Transverse colon (tissue), 4 donors: Measurements from ENCODE around the gene SCIN. TPM values are rescaled to one million over a fixed set of nuclear protein-coding genes. Genes with fewer than 3 reads are reported as not detected.
"Not testable (repeated sequence)": the region's sequence is repeated elsewhere in the genome, so short reads cannot be mapped to it uniquely, and the experiment has no call there.

Experiments
- DNase-seq: peaks from one replicate; pipeline ENCODE4 v3.0.0-alpha.2; 2019
- H3K27ac ChIP-seq, 4 donors: fragments of 200-600 bp; sonication (generic); 2 replicates each; pipeline ENCODE4 v1.5.1; 2016 to 2018; ENCODE audit warnings: inconsistent platforms in 4 of 4
- H3K27me3 ChIP-seq: fragments of 200-600 bp; sonication (generic); 2 replicates; pipeline ENCODE4 v1.5.1; 2017; ENCODE audit warnings: inconsistent platforms
- H3K36me3 ChIP-seq, 4 donors: fragments of 200-600 bp; sonication (generic); 2 replicates each; pipeline ENCODE4 v1.5.1; 2017 to 2019; ENCODE audit warnings: inconsistent platforms in 4 of 4
- H3K4me1 ChIP-seq, 4 donors: fragments of 200-600 bp; sonication (generic); 2 replicates each; pipeline ENCODE4 v1.5.1; 2017 to 2020; ENCODE audit warnings: inconsistent platforms in 4 of 4
- H3K4me3 ChIP-seq, 4 donors: fragments of 200-600 bp; sonication (generic); 1 replicate in 1 of 4; 2 replicates in 3 of 4; pipeline versions ENCODE4 v1.5.1 to v1.6.1; 2017 to 2019; ENCODE audit warnings: inconsistent platforms in 4 of 4
- H3K9me3 ChIP-seq, 2 donors: fragments of 200-600 bp; sonication (generic); 2 replicates each; pipeline ENCODE4 v1.5.1; 2017 to 2019; ENCODE audit warnings: inconsistent platforms in 2 of 2
- CTCF ChIP-seq, 5 experiments: fragments of 200-600 bp in 3 of 5; fragments of 450-650 bp in 2 of 5; sonication (generic) in 3 of 5; IDR thresholded peaks; 1 replicate in 2 of 5; 2 replicates in 3 of 5; pipeline ENCODE4 v1.5.1; 2016 to 2017; ENCODE audit warnings: antibody characterized with exemption in 5 of 5, inconsistent platforms in 3 of 5, mild to moderate bottlenecking in 2 of 5, moderate library complexity in 1 of 5
- EP300 ChIP-seq: sonication (generic); formaldehyde crosslinking; IDR thresholded peaks from one replicate; pipeline ENCODE4 v1.6.1; 2017; ENCODE audit warnings: antibody characterized with exemption, low read depth
- POLR2A ChIP-seq: fragments of 450-650 bp; IDR thresholded peaks from one replicate; pipeline ENCODE4 v1.6.1; 2016; ENCODE audit warnings: antibody characterized with exemption, mild to moderate bottlenecking, moderate library complexity
- POLR2AphosphoS5 ChIP-seq, 3 donors: sonication (generic); formaldehyde crosslinking; IDR thresholded peaks; one replicate each; pipeline ENCODE4 v1.6.1; 2016; ENCODE audit warnings: antibody characterized with exemption in 3 of 3
- WGBS, 2 donors: methylation state at CpG; one replicate each; pipeline ENCODE4 v1.1.5; 2018; ENCODE audit warnings: low coverage in 1 of 2; 5-methylcytosine and 5-hydroxymethylcytosine counted together
- in situ Hi-C, 4 donors: fragments of 200-750 bp; cut with MboI; loops; one replicate each; pipeline versions ENCODE4 v1.15.0 to v1.15.1; 2017; ENCODE audit warnings: low sequenced_read_pairs in 3 of 4, low pct_ligation_motif_present in 1 of 4, low pct_unique_long_range_greater_than_20kb in 1 of 4
- intact Hi-C: fragments of 100-400 bp; cut with DNase I; formaldehyde crosslinking; loops from one replicate; pipeline ENCODE4 v1.15.1; 2023; ENCODE audit warnings: low total_unique reads
- total RNA-seq, 4 donors: library from RNA; depleted of rRNA; stranded (reverse); fragments of >200 nt; gene quantifications; one replicate each; pipeline ENCODE4 v1.1.0, GENCODE V29; 2016

Gene SCIN
- total RNA-seq, 4 donors from 2014 or later = 62.3 to 125 (median 86.4) TPM

DNA sequence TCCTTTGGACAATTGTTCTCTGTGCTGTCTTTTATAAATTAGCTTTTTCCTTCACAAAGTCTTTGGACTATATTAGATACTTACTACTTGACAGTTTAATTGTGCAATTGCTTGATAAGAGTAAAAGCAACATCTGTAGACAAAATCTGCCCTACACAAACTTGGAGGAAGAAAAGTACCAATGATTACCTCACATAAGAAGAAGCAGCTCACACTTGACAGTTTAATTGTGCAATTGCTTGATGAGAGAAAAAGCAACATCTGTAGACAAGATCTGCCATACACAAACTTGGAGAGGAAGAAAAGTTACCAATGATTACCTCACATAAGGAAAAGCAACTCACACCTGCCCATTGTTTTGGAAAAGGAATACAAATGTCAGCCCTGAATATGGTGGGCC lies 17.1 kb upstream of the SCIN start:
- no peaks in the 10 kb centered on the region for H3K27me3 ChIP-seq
- intact Hi-C loops (no loop called here), in situ Hi-C loops (no loop called here)
- no peaks in the 10 kb centered on the region for H3K9me3 ChIP-seq
- no peaks in the 10 kb centered on the region for H3K36me3 ChIP-seq
- H3K4me1 ChIP-seq = no peaks in the 10 kb centered on the region
- TF ChIP-seq EP300 = no peak
- no peak for TF ChIP-seq POLR2AphosphoS5 (IDR thresholded peaks at IDR 0.05)
- no peak for TF ChIP-seq CTCF (IDR thresholded peaks at IDR 0.05)
- H3K27ac ChIP-seq = no peak overlapping the region
- no peak for DNase-seq
- no peak overlapping the region for H3K4me3 ChIP-seq

- TF ChIP-seq POLR2A = no peak
- in situ Hi-C loops (no loop called here), intact Hi-C loops (no loop called here)
- no peak overlapping the region for H3K4me3 ChIP-seq
- no peaks in the 10 kb centered on the region for H3K27me3 ChIP-seq
- no peaks in the 10 kb centered on the region for H3K9me3 ChIP-seq
- no peaks in the 10 kb centered on the region for H3K36me3 ChIP-seq
- no peak overlapping the region for H3K27ac ChIP-seq
- H3K4me1 ChIP-seq = no peaks in the 10 kb centered on the region
- WGBS, 2 donors = 16 to 41% methylated on average over 2 of the region's 2 CpGs
- DNase-seq = no peak
Measured at GRCh38 chr7:12554351-12554750, 16.2 kb upstream of the SCIN start.

GRCh38 chr7:12554872-12555271 lies 15.6 kb upstream of the SCIN start:
- TF ChIP-seq EP300 (no peak), CTCF (IDR thresholded peaks at IDR 0.05) (no peak), POLR2AphosphoS5 (IDR thresholded peaks at IDR 0.05) (no peak), POLR2A (no peak)
- WGBS, 2 donors = 77 to 85% methylated on average over 5 to 6 of the region's 6 CpGs
- in situ Hi-C loops = no loop called here

GRCh38 chr7:12555695-12556094 lies 14.8 kb upstream of the SCIN start:
- 92 to 97% methylated on average over 2 to 6 of the region's 6 CpGs for WGBS, 2 donors
- H3K27ac ChIP-seq, H3K27me3 ChIP-seq, H3K4me1 ChIP-seq, H3K9me3 ChIP-seq, intact Hi-C loops, H3K36me3 ChIP-seq, H3K4me3 ChIP-seq, DNase-seq, in situ Hi-C loops: not testable (repeated sequence)

More at GRCh38 chr7:12554872-12555271, 15.6 kb upstream of the SCIN start:
- intact Hi-C loops = no loop called here
- DNase-seq = no peak
- Histone ChIP-seq H3K4me1 (no peaks in the 10 kb centered on the region), H3K9me3 (no peaks in the 10 kb centered on the region), H3K36me3 (no peaks in the 10 kb centered on the region), H3K27ac (no peak overlapping the region), H3K27me3 (no peaks in the 10 kb centered on the region), H3K4me3 (no peak overlapping the region)

DNA sequence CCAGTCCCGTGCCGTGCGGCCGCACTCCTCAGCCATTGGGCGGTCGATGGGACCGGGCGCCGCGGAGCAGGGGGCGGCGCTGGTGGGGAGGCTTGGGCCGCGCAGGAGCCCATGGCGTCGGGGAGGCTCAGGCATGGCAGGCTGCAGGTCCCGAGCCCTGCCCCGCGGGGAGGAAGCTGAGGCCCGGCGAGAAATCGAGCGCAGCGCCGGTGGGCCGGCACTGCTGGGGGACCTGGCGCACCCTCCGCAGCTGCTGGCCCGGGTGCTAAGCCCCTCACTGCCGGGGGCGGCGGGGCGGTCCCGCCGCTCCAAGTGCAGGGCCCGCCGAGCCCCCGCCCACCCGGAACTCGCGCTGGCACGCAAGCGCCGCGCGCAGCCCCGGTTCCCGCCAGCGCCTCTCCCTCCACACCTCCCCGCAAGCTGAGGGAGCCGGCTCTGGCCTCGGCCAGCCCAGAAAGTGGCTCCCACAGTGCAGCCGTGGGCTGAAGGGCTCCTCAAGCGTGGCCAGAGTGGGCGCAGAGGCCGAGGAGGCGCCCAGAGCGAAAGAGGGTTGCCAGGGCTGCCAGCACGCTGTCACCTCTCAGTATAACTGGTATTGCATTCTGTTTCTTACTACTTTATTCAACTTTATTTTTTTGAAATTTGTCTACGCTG lies 14.3 kb upstream of the SCIN start:
- DNase-seq, H3K27ac ChIP-seq, H3K9me3 ChIP-seq, intact Hi-C loops, H3K4me1 ChIP-seq, in situ Hi-C loops, H3K27me3 ChIP-seq, H3K36me3 ChIP-seq, H3K4me3 ChIP-seq: not testable (repeated sequence)
- WGBS, 2 donors = 60 to 94% methylated on average over 1 to 57 of the region's 60 CpGs

DNA sequence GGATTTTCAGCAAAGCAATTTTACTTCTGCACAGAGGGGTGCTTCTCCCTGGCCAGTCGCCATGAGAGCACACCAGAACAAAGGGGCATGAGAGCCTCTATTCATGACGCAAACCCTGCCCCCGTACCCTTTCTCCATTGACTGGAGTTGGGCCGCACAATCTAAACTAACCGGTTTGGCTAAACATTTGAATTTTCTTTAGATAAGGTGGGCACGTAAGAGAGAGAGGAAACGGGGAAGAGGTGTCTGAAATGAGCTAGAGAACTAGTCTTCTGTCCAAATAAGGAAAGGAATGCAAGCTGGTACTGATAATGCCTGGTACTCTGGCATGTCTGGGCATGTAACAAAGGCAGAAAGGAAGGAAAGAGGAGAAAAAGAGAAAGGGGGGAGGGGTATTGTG lies 13.2 kb upstream of the SCIN start:
- intact Hi-C loops = no loop called here
- TF ChIP-seq EP300 (no peak), POLR2AphosphoS5 (IDR thresholded peaks at IDR 0.05) (no peak), POLR2A (no peak)
- H3K27ac ChIP-seq = no peak overlapping the region
- DNase-seq = no peak
- no peaks in the 10 kb centered on the region for H3K36me3 ChIP-seq
- WGBS, 2 donors = 74 to 83% methylated on average over 7 of the region's 7 CpGs
- H3K27me3 ChIP-seq = no peaks in the 10 kb centered on the region
- no peaks in the 10 kb centered on the region for H3K9me3 ChIP-seq
- in situ Hi-C loops = no loop called here
- H3K4me3 ChIP-seq = no peak overlapping the region
- H3K4me1 ChIP-seq = no peaks in the 10 kb centered on the region
